ENCODE measurements around the gene ARHGAP45. TPM values are rescaled to one million over a fixed set of nuclear protein-coding genes. Genes with fewer than 3 reads are reported as not detected.
A peak's percentile ranks its signal among the peaks of the same experiment; 100 is the strongest.

Gene ARHGAP45
- total and polyA plus RNA-seq, 9 of the 15 experiments (the other 6 are each of a cell fraction or from before 2014, with no cell fraction given), result 0.08 to 22.1 (median 4.2) TPM

- TF ChIP-seq ZNF512 (tag; IDR thresholded peaks at IDR 0.05) (no peak), PHF21A (IDR thresholded peaks at IDR 0.05; ENCODE audit: borderline replicate concordance, low read depth) (0 out of 2 replicates have a peak, but pooled peaks have one; percentile 45), OTX1 (CRISPR knock-in tag; IDR thresholded peaks at IDR 0.05) (no peak), ZNF253 (CRISPR knock-in tag; conservative IDR thresholded peaks at IDR 0.05) (no peak), NONO (IDR thresholded peaks at IDR 0.05; ENCODE audit: low read depth in 2 of 2, low read length in 1 of 2) (0 out of 4 replicates have a peak, but pooled peaks of 1 of the 2 experiments have one; percentile 38)
These were observed 40.8 kb upstream of the ARHGAP45 start, which contains the start of gene CNN2 (continued) for GRCh38 chr19:1025960-1026782.

GRCh38 chr19:1026783-1027649 lies 40.0 kb upstream of the ARHGAP45 start:
- peaks cover 22 to 68% of the 10 kb centered on the region in 2 experiments for H3K4me1 ChIP-seq (replicated peaks in 1 of 2; ENCODE audit: control insufficient read depth in 2 of 2, insufficient read depth in 2 of 2, low read length in 2 of 2)
- CTCF ChIA-PET (ENCODE audit: low intra/inter-chr PET ratio), result no interaction called here
- TSS peak; percentile 83 for BruUV-seq (replicated peaks)
- 2% methylated on average over 28 of the region's 36 CpGs for WGBS (ENCODE audit: insufficient coverage, low coverage, missing lambda C conversion rate)
- peak overlapping the region; percentile 87 to 93 for H3K9ac ChIP-seq (ENCODE audit: insufficient read depth in 1 of 2, low read depth in 2 of 2, low read length in 2 of 2)
- no peaks in the 10 kb centered on the region for H4K20me1 ChIP-seq (replicated peaks; ENCODE audit: control insufficient read depth, insufficient read depth, low read length)
- in situ Hi-C loops (cut with MboI) (no loop called here), intact Hi-C loops (cut with micrococcal nuclease) (no loop called here)
- FAIRE-seq (peak; percentile 61), ATAC-seq (peak; percentile 14), DNase-seq (ENCODE audit: extremely low read depth in 1 of 4, low spot score in 3 of 4) (peak in 1 of 4 experiments; percentile 59)
- H3K9me3 ChIP-seq (replicated peaks; ENCODE audit: control insufficient read depth, insufficient read depth, low read depth, low read length), result no peaks in the 10 kb centered on the region
- peaks cover 14% of the 10 kb centered on the region; the same call in 1 of the 3 replicates for H3K36me3 ChIP-seq (ENCODE audit: control insufficient read depth, insufficient read depth, low read length)
- peaks cover 43% of the 10 kb centered on the region for H3K79me2 ChIP-seq (ENCODE audit: control insufficient read depth, insufficient read depth, low read length)
- peak overlapping the region; percentile 87 for H3K4me3 ChIP-seq
- POLR2A ChIA-PET, result interaction anchor here (0.5 to 8.5 kb wide), 17 partner anchors 10 to 1236 kb away, joined by 3 to 176 read pairs (median 4); partner anchors contain the start of gene ABCA7
- H3K27me3 ChIP-seq (ENCODE audit: control insufficient read depth in 2 of 2, insufficient read depth in 2 of 2, low read length in 2 of 2), result no peaks in the 10 kb centered on the region
- H2AFZ ChIP-seq (ENCODE audit: low read depth, low read length), result peak overlapping the region; percentile 46
- peak overlapping the region; percentile 98 for H3K27ac ChIP-seq (ENCODE audit: extremely low read depth, low read depth, low read length)
- H3K4me2 ChIP-seq (ENCODE audit: insufficient read depth, low read length), result peak overlapping the region; percentile 77
- H3K9me1 ChIP-seq (ENCODE audit: control insufficient read depth, insufficient read depth, low read length), result no peaks in the 10 kb centered on the region
- TF ChIP-seq POLR3G (IDR thresholded peaks at IDR 0.05; ENCODE audit: extremely low read depth, insufficient read length, insufficient replicate concordance), result no peak
- TF ChIP-seq RBM25 (IDR thresholded peaks at IDR 0.05; ENCODE audit: low read depth, low read length, severe bottlenecking), result peak; percentile 73
- TF ChIP-seq ZFX (CRISPR knock-in tag; IDR thresholded peaks at IDR 0.05), result peak; percentile 8
- no peak for TF ChIP-seq FOXA1 (IDR thresholded peaks at IDR 0.05; ENCODE audit: borderline replicate concordance)
- peak; percentile 47; the same call in 1 of the 2 replicates for TF ChIP-seq DPF2 (IDR thresholded peaks at IDR 0.05)
- TF ChIP-seq ATF7 (IDR thresholded peaks at IDR 0.05), result no peak
- TF ChIP-seq SAFB (IDR thresholded peaks at IDR 0.05; ENCODE audit: borderline replicate concordance, low read depth, low read length), result no peak
- no peak for TF ChIP-seq ZNF277 (CRISPR knock-in tag; IDR thresholded peaks at IDR 0.05; ENCODE audit: borderline replicate concordance)
